HFFc6 (cell line): ENCODE results near the gene SHISA5. TPM values are rescaled to one million over a fixed set of nuclear protein-coding genes. Genes with fewer than 3 reads are reported as not detected.
"Not testable (repeated sequence)": the region's sequence is repeated elsewhere in the genome, so short reads cannot be mapped to it uniquely, and the experiment has no call there.

ENCODE experiments used
- DNase-seq: peaks from one replicate; pipeline ENCODE4 v3.0.0-alpha.2; 2018
- H3K27ac Mint-ChIP-seq: 2 replicates; pipeline ENCODE4 v1.8.0; 2020; ENCODE audit warnings: mild to moderate bottlenecking, mixed read lengths
- H3K27me3 Mint-ChIP-seq: 2 replicates; pipeline ENCODE4 v1.8.0; 2021; ENCODE audit warnings: mild to moderate bottlenecking, moderate library complexity, mixed read lengths; ENCODE audit not compliant: insufficient read depth
- H3K36me3 Mint-ChIP-seq: 2 replicates; pipeline ENCODE4 v1.8.0; 2021; ENCODE audit warnings: low read depth, mixed read lengths
- H3K4me1 Mint-ChIP-seq: 2 replicates; pipeline ENCODE4 v1.8.0; 2020; ENCODE audit warnings: low read depth, mixed read lengths
- H3K4me3 Mint-ChIP-seq: 2 replicates; pipeline ENCODE4 v1.8.0; 2020; ENCODE audit warnings: mild to moderate bottlenecking, moderate library complexity, mixed read lengths
- H3K9me3 Mint-ChIP-seq: 2 replicates; pipeline ENCODE4 v1.8.0; 2020; ENCODE audit warnings: mild to moderate bottlenecking, mixed read lengths
- CTCF ChIP-seq: fragments of 200-600 bp; sonication (generic); IDR thresholded peaks from 2 replicates; pipeline ENCODE4 v1.5.0; 2021; ENCODE audit warnings: antibody characterized with exemption, mild to moderate bottlenecking
- long read RNA-seq: library from polyadenylated mRNA; unstranded; transcript quantifications from one replicate; pipeline ENCODE4 v2.0.0, GENCODE V29; 2019
- total RNA-seq, 6 experiments: library from RNA; stranded (reverse); fragmentation: NEBNext Ultra II Directional; extraction: Animal tissue kit (Norgen Biotek cat#: 25700); gene quantifications; 2 replicates in 1 of 6; 3 replicates in 5 of 6; pipeline ENCODE4 v1.2.3, GENCODE V29; 2021

The SHISA5 gene
- 100 to 1,000 TPM; 266 to 286 (median 277) TPM for total RNA-seq
- long read RNA-seq, transcript SHISA5-206 (4 exons, 1,839 nt): major isoform, 276 of 445 reads
- long read RNA-seq, transcript SHISA5-201 (6 exons, 2,369 nt): minor isoform, 98 of 445 reads
- long read RNA-seq, partial matches to known transcripts: 16 of 445 reads
- long read RNA-seq, other reads (novel, unspliced or antisense): 50 of 445 reads

GRCh38 chr3:48504051-48504946 is at the start of gene SHISA5:
TSS of gene SHISA5 (minus strand) at chr3:48504174. CDS start at chr3:48504094, 80 bp downstream.
- H3K4me3 Mint-ChIP-seq: peak within 1 kb of the TSS; percentile 89
- H3K36me3 Mint-ChIP-seq: no peaks in the 10 kb centered on the region
- peaks cover 1% of the 10 kb centered on the region; the same call in 1 of the 2 replicates for H3K27me3 Mint-ChIP-seq
- peak within 1 kb of the TSS; percentile 84 for H3K27ac Mint-ChIP-seq
- no peak for TF ChIP-seq CTCF
- DNase-seq: peak; percentile 25
- peaks cover 43% of the 10 kb centered on the region for H3K4me1 Mint-ChIP-seq
- H3K9me3 Mint-ChIP-seq: no peaks in the 10 kb centered on the region

GRCh38 chr3:48553361-48553760 is 49.4 kb upstream of the SHISA5 start:
- Mint-ChIP-seq H3K36me3 (no peaks in the 10 kb centered on the region), H3K27me3 (peaks cover 5% of the 10 kb centered on the region), H3K4me3 (no peak overlapping the region), H3K27ac (no peak overlapping the region), H3K4me1 (peaks cover 19% of the 10 kb centered on the region), H3K9me3 (no peaks in the 10 kb centered on the region)
- no peak for DNase-seq
- no peak for TF ChIP-seq CTCF

- Mint-ChIP-seq H3K27me3 (peaks cover 5% of the 10 kb centered on the region), H3K36me3 (no peaks in the 10 kb centered on the region)
These were observed 48.4 kb upstream of the SHISA5 start for GRCh38 chr3:48552111-48552951.

GRCh38 chr3:48551651-48552050 is 47.7 kb upstream of the SHISA5 start:
- not testable (repeated sequence) for H3K27me3 Mint-ChIP-seq, H3K9me3 Mint-ChIP-seq, DNase-seq, H3K4me3 Mint-ChIP-seq, H3K27ac Mint-ChIP-seq, H3K36me3 Mint-ChIP-seq
- H3K4me1 Mint-ChIP-seq: peaks cover 13% of the 10 kb centered on the region

More at GRCh38 chr3:48552111-48552951, 48.4 kb upstream of the SHISA5 start:
- TF ChIP-seq CTCF: no peak
- no peak overlapping the region for H3K4me3 Mint-ChIP-seq
- H3K9me3 Mint-ChIP-seq: no peaks in the 10 kb centered on the region
- H3K4me1 Mint-ChIP-seq: peaks cover 13% of the 10 kb centered on the region
- no peak for DNase-seq
- no peak overlapping the region for H3K27ac Mint-ChIP-seq

- H3K36me3 Mint-ChIP-seq: no peaks in the 10 kb centered on the region
- peak overlapping the region; percentile 55 for H3K27ac Mint-ChIP-seq
- no peaks in the 10 kb centered on the region for H3K4me1 Mint-ChIP-seq
- TF ChIP-seq CTCF: peak; percentile 97
- H3K9me3 Mint-ChIP-seq: no peaks in the 10 kb centered on the region
- H3K4me3 Mint-ChIP-seq: no peak overlapping the region
- peak; percentile 69 for DNase-seq
- H3K27me3 Mint-ChIP-seq: peaks cover 2% of the 10 kb centered on the region; the same call in 1 of the 2 replicates
These were observed 45.0 kb upstream of the SHISA5 start for GRCh38 chr3:48548729-48549705.
